ENCODE results near the gene SLC37A2.

SLC37A2 gene

GRCh38 chr11:125111343-125112207, 48.5 kb downstream of the SLC37A2 start, which contains the start of gene TMEM218:
Gene TMEM218, minus strand, starts transcription at chr11:125111626. Its CDS starts 9,385 bp downstream, at chr11:125102241.
- peak within 1 kb of the TSS; percentile 57 for H3K27ac ChIP-seq

GRCh38 chr11:125112208-125112604, 49.1 kb downstream of the SLC37A2 start:
- no peak for TF ChIP-seq CTCF (IDR thresholded peaks at IDR 0.05)
- H3K27ac ChIP-seq, result no peak overlapping the region

More at GRCh38 chr11:125111343-125112207, 48.5 kb downstream of the SLC37A2 start, which contains the start of gene TMEM218:
- TF ChIP-seq ZFX (IDR thresholded peaks at IDR 0.05; ENCODE audit: borderline replicate concordance) (no peak), CTCF (IDR thresholded peaks at IDR 0.05) (no peak)

- TF ChIP-seq CTCF (IDR thresholded peaks at IDR 0.05), result peak; percentile 59
- no peak for TF ChIP-seq ZFX (IDR thresholded peaks at IDR 0.05; ENCODE audit: borderline replicate concordance)
These were observed 51.4 kb downstream of the SLC37A2 start for GRCh38 chr11:125114518-125114917.

GRCh38 chr11:125117429-125117828, 54.3 kb downstream of the SLC37A2 start:
- TF ChIP-seq ZFX (IDR thresholded peaks at IDR 0.05; ENCODE audit: borderline replicate concordance) (no peak), CTCF (IDR thresholded peaks at IDR 0.05) (no peak)

More at GRCh38 chr11:125114518-125114917, 51.4 kb downstream of the SLC37A2 start:
- H3K27ac ChIP-seq, result no peak overlapping the region

GRCh38 chr11:125123194-125123946, 60.3 kb downstream of the SLC37A2 start:
- TF ChIP-seq CTCF (IDR thresholded peaks at IDR 0.05) (no peak), ZFX (IDR thresholded peaks at IDR 0.05; ENCODE audit: borderline replicate concordance) (no peak)
- no peak overlapping the region for H3K27ac ChIP-seq

More at GRCh38 chr11:125117429-125117828, 54.3 kb downstream of the SLC37A2 start:
- no peak overlapping the region for H3K27ac ChIP-seq

GRCh38 chr11:125123947-125124617, 61.0 kb downstream of the SLC37A2 start:
- TF ChIP-seq ZFX (IDR thresholded peaks at IDR 0.05; ENCODE audit: borderline replicate concordance), result no peak
- peak; percentile 85 for TF ChIP-seq CTCF (IDR thresholded peaks at IDR 0.05)
- no peak overlapping the region for H3K27ac ChIP-seq

Measured in 22Rv1 (cell line).